Keratinocyte (primary cell): ENCODE results near the gene SH3D21.

ENCODE experiments used
- EZH2 ChIP-seq: IDR thresholded peaks from one replicate; pipeline ENCODE4 v1.6.1; 2012; ENCODE audit warnings: inconsistent platforms, mild to moderate bottlenecking, low read length, moderate library complexity
- TF ChIP-seq, protein P1 (sequence below), 3 experiments: IDR thresholded peaks in 1 of 3; conservative IDR thresholded peaks in 1 of 3; optimal IDR thresholded peaks in 1 of 3; 2 replicates in 2 of 3; 3 replicates in 1 of 3; pipeline versions ENCODE3 to v1.5.1; 2011; ENCODE audit warnings: low read length in 3 of 3, mild to moderate bottlenecking in 3 of 3, moderate library complexity in 2 of 3, control low read depth in 1 of 3, inconsistent platforms in 1 of 3; ENCODE audit not compliant: insufficient read depth in 2 of 3; ENCODE audit errors: extremely low read depth in 1 of 3

DNA sequence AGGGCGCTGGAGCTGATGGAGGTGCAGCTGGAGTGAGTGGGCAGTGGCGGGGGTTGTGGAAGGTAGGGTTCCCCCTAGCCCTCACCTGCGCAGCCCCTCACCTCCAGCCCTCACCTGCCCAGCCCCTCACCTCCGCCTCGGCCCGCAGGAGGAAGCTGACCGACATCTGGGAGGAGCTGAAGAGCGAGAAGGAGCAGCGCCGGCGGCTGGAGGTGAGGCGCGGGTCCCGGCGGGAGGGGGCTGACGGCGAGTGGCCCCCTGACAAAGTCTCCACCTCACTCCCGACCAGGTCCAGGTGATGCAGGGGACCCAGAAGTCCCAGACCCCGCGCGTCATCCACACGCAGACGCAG lies 14.6 kb downstream of the SH3D21 start:
- TF ChIP-seq, protein P1, sequence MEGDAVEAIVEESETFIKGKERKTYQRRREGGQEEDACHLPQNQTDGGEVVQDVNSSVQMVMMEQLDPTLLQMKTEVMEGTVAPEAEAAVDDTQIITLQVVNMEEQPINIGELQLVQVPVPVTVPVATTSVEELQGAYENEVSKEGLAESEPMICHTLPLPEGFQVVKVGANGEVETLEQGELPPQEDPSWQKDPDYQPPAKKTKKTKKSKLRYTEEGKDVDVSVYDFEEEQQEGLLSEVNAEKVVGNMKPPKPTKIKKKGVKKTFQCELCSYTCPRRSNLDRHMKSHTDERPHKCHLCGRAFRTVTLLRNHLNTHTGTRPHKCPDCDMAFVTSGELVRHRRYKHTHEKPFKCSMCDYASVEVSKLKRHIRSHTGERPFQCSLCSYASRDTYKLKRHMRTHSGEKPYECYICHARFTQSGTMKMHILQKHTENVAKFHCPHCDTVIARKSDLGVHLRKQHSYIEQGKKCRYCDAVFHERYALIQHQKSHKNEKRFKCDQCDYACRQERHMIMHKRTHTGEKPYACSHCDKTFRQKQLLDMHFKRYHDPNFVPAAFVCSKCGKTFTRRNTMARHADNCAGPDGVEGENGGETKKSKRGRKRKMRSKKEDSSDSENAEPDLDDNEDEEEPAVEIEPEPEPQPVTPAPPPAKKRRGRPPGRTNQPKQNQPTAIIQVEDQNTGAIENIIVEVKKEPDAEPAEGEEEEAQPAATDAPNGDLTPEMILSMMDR (optimal IDR thresholded peaks at IDR 0.05 in 1 of 3, IDR thresholded peaks at IDR 0.05 in 1 of 3, conservative IDR thresholded peaks at IDR 0.05 in 1 of 3; ENCODE audit: extremely low read depth in 1 of 3, insufficient read depth in 2 of 3, low read length in 3 of 3): no peak
- TF ChIP-seq EZH2: no peak
